Measurements from ENCODE around the gene GPR26.
"Not testable (repeated sequence)": the region's sequence is repeated elsewhere in the genome, so short reads cannot be mapped to it uniquely, and the experiment has no call there.

DNA sequence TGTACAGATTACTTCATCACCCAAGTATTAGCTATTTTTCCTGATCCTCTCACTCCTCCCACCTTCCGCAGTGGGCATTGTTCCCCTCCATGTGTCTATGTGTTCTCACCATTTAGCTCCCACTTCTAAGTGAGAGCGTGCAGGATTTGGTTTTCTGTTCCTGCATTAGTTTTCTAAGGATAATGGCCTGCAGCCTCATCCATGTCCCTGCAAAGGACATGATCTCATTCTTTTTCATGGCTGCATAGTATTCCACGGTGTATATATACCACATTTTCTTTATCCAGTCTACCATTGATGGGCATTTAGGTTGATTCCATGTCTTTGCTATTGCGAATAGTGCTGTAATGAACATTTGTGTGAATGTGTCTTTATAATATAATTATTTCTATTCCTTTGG lies 70.8 kb downstream of the GPR26 start:
- TF ChIP-seq, protein P1, sequence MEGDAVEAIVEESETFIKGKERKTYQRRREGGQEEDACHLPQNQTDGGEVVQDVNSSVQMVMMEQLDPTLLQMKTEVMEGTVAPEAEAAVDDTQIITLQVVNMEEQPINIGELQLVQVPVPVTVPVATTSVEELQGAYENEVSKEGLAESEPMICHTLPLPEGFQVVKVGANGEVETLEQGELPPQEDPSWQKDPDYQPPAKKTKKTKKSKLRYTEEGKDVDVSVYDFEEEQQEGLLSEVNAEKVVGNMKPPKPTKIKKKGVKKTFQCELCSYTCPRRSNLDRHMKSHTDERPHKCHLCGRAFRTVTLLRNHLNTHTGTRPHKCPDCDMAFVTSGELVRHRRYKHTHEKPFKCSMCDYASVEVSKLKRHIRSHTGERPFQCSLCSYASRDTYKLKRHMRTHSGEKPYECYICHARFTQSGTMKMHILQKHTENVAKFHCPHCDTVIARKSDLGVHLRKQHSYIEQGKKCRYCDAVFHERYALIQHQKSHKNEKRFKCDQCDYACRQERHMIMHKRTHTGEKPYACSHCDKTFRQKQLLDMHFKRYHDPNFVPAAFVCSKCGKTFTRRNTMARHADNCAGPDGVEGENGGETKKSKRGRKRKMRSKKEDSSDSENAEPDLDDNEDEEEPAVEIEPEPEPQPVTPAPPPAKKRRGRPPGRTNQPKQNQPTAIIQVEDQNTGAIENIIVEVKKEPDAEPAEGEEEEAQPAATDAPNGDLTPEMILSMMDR (IDR thresholded peaks at IDR 0.05; ENCODE audit: poor library complexity) = not testable (repeated sequence)
- TF ChIP-seq EZH2 (IDR thresholded peaks at IDR 0.05; ENCODE audit: borderline replicate concordance) = not testable (repeated sequence)
